ENCODE measurements around the gene TIAL1. TPM values are rescaled to one million over a fixed set of nuclear protein-coding genes. Genes with fewer than 3 reads are reported as not detected.
A peak's percentile ranks its signal among the peaks of the same experiment; 100 is the strongest.

Gene TIAL1, protein sequence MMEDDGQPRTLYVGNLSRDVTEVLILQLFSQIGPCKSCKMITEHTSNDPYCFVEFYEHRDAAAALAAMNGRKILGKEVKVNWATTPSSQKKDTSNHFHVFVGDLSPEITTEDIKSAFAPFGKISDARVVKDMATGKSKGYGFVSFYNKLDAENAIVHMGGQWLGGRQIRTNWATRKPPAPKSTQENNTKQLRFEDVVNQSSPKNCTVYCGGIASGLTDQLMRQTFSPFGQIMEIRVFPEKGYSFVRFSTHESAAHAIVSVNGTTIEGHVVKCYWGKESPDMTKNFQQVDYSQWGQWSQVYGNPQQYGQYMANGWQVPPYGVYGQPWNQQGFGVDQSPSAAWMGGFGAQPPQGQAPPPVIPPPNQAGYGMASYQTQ
- 176 and 188 TPM in 2 replicates for total RNA-seq
- long read RNA-seq, partial matches to known transcripts = 5 of 14 reads
- long read RNA-seq, other reads (novel, unspliced or antisense) = 6 of 14 reads

GRCh38 chr10:119596537-119597404, at the start of gene TIAL1:
TSS of gene TIAL1 (minus strand) at chr10:119596964. CDS start at chr10:119596465, 499 bp downstream.
- Mint-ChIP-seq H3K27me3 (ENCODE audit: low read depth) (no peaks in the 10 kb centered on the region), H3K36me3 (ENCODE audit: low read depth) (peaks cover 13% of the 10 kb centered on the region), H3K4me3 (peak within 1 kb of the TSS; percentile 99), H3K27ac (ENCODE audit: unreplicated experiment) (peak within 1 kb of the TSS; percentile 99), H3K9me3 (peaks cover 3% of the 10 kb centered on the region), H3K4me1 (peaks cover 53% of the 10 kb centered on the region)
- TF ChIP-seq, protein P1, sequence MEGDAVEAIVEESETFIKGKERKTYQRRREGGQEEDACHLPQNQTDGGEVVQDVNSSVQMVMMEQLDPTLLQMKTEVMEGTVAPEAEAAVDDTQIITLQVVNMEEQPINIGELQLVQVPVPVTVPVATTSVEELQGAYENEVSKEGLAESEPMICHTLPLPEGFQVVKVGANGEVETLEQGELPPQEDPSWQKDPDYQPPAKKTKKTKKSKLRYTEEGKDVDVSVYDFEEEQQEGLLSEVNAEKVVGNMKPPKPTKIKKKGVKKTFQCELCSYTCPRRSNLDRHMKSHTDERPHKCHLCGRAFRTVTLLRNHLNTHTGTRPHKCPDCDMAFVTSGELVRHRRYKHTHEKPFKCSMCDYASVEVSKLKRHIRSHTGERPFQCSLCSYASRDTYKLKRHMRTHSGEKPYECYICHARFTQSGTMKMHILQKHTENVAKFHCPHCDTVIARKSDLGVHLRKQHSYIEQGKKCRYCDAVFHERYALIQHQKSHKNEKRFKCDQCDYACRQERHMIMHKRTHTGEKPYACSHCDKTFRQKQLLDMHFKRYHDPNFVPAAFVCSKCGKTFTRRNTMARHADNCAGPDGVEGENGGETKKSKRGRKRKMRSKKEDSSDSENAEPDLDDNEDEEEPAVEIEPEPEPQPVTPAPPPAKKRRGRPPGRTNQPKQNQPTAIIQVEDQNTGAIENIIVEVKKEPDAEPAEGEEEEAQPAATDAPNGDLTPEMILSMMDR (conservative IDR thresholded peaks at IDR 0.05) = no peak
- DNase-seq (ENCODE audit: low read depth, low spot score) = peak; percentile 91

GRCh38 chr10:119644994-119645393, 48.2 kb upstream of the TIAL1 start:
- H3K4me1 Mint-ChIP-seq = peaks cover 8% of the 10 kb centered on the region
- TF ChIP-seq, protein P1 (conservative IDR thresholded peaks at IDR 0.05) = no peak
- no peaks in the 10 kb centered on the region for H3K9me3 Mint-ChIP-seq
- H3K27me3 Mint-ChIP-seq (ENCODE audit: low read depth) = no peaks in the 10 kb centered on the region
- H3K4me3 Mint-ChIP-seq = no peak overlapping the region
- no peak for DNase-seq (ENCODE audit: low read depth, low spot score)
- H3K27ac Mint-ChIP-seq (ENCODE audit: unreplicated experiment) = no peak overlapping the region
- no peaks in the 10 kb centered on the region for H3K36me3 Mint-ChIP-seq (ENCODE audit: low read depth)

DNA sequence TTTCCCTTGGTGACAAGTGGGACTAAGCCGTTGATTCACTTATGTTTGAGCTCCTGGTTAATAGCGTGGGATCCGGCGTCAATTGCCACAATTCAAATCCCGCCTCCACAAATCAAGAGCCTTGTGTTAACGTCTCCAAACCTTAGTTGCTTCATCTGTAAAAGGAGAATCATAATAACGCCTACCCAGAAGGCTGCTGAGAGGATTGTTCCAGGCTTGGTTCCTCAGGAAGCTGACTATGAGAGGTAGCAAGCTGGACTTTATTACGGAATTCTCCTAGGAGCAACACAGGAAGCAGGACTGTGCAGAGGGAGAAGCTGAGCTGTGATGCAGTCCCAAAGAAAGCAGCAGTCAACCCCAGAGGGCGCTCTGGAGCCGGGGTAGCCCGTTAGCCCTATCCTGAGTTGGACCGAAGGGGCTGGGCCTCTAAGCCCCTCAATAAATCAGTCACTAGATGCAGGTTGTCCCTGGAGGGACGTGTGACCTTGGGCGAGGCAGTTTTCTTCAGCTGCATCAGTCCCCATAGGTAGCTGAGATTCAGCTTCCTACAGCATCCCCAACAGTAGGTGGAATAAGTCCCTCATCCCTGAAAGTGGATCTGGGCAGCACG, 47.5 kb upstream of the TIAL1 start:
- Mint-ChIP-seq H3K4me3 (no peak overlapping the region), H3K36me3 (ENCODE audit: low read depth) (no peaks in the 10 kb centered on the region), H3K27me3 (ENCODE audit: low read depth) (no peaks in the 10 kb centered on the region), H3K4me1 (peaks cover 4% of the 10 kb centered on the region), H3K9me3 (no peaks in the 10 kb centered on the region), H3K27ac (ENCODE audit: unreplicated experiment) (no peak overlapping the region)
- DNase-seq (ENCODE audit: low read depth, low spot score) = peak; percentile 14
- TF ChIP-seq, protein P1 (conservative IDR thresholded peaks at IDR 0.05) = peak; percentile 20

DNA sequence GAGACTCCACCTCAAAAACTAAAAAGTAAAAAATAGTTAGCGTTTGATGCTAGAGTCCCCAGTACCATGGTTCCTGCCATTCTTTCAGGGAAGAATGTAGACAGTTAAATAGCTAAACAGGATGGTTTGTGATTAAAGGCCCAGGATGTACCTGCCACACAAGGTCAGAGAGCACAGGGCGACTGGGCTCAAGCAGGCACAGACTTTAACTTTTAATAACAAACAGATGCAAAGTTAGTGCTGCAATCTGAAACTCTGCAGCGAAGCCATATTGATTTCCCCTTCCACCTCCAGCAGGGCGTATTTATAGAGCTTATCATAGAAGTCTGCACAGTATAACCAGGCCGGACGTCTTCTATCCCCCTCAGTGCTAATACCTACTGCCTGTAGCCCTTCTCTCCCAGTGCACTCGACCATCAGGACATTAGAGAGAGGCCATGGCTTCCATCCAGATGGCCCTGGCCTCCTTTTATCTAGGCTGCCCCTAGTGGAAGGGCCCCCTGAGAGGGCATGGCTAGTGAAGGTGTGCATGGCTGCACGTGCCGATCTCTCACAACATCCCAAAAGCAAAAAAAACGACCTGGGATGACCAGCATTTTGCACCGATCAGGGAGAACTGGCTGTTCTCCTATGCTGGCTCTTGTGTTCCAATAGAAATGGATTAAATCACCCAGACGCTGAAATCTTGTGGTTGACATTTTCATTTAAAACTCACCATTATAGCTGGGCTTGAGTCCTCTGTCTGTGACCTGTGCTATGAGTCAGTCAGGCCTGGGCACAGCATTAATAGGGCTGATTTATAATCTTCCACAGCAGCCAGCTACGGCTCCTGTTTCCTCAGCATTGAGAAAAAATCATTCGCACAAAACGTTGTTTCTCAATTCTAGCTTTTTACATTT, 46.8 kb upstream of the TIAL1 start:
- no peaks in the 10 kb centered on the region for H3K36me3 Mint-ChIP-seq (ENCODE audit: low read depth)
- no peak overlapping the region for H3K4me3 Mint-ChIP-seq
- H3K27me3 Mint-ChIP-seq (ENCODE audit: low read depth) = no peaks in the 10 kb centered on the region
- TF ChIP-seq, protein P1 (conservative IDR thresholded peaks at IDR 0.05) = no peak
- H3K9me3 Mint-ChIP-seq = no peaks in the 10 kb centered on the region
- peaks cover 10% of the 10 kb centered on the region for H3K4me1 Mint-ChIP-seq
- H3K27ac Mint-ChIP-seq (ENCODE audit: unreplicated experiment) = no peak overlapping the region
- DNase-seq (ENCODE audit: low read depth, low spot score) = no peak

Data from neural crest cell (in vitro differentiated cells).